ENCODE results near the gene SYNGR2.

GRCh38 chr17:78122931-78123249 is 45.5 kb upstream of the SYNGR2 start:
- TF ChIP-seq POLR2AphosphoS5 (IDR thresholded peaks at IDR 0.05; ENCODE audit: low read depth, low read length), result no peak
- TF ChIP-seq REST (IDR thresholded peaks at IDR 0.05; ENCODE audit: insufficient read depth in 1 of 2, low read depth in 2 of 2, low read length in 2 of 2), result no peak
